ENCODE results near the gene ALAS1.

Gene ALAS1

GRCh38 chr3:52198643-52199608 lies 966 bp downstream of the ALAS1 start:
- DNase-seq (ENCODE audit: low spot score), result no peak

DNA sequence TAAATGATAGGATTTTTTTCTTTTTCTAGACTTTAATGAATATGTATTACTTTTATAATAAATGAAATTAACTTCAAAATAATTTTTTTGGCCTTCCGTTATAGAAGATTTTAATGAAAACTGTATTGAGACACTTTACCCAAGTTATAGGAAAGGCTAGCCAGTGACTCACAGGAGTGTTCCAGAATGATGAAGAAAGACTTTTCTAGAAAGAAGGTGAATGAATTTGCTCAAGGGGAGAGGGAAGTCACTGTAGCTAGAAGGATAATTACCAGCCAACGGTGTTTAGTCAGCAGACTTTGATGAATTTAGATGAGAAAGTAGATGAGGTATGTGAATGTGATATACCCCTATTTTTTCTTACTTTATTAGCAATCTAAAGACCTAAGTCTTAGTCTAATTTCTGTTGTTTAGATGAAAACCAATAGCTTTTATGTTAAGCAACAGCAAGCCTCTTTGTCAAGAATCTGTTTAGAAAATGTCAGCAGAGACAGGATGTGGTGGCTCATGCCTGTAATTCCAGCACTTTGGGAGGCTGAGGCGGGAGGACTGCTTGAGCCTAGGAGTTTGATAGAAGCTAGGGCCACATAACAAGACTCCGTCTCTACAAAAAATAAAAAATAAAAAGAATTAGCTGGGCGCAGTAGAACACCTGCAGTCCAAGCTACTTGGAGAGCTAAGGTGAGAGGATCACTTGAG lies 3.2 kb downstream of the ALAS1 start:
- no peak for DNase-seq (ENCODE audit: low spot score)

GRCh38 chr3:52202384-52203077 lies 4.6 kb downstream of the ALAS1 start:
- DNase-seq (ENCODE audit: low spot score), result no peak

GRCh38 chr3:52203701-52204100 lies 5.7 kb downstream of the ALAS1 start:
- DNase-seq (ENCODE audit: low spot score), result no peak

- DNase-seq (ENCODE audit: low spot score), result no peak
These were observed 6.5 kb downstream of the ALAS1 start for GRCh38 chr3:52204337-52205073.

GRCh38 chr3:52205727-52206372 lies 7.9 kb downstream of the ALAS1 start:
- no peak for DNase-seq (ENCODE audit: low spot score)

GRCh38 chr3:52208556-52208955 lies 10.6 kb downstream of the ALAS1 start:
- no peak for DNase-seq (ENCODE audit: low spot score)

GRCh38 chr3:52210037-52210436 lies 12.1 kb downstream of the ALAS1 start:
- no peak for DNase-seq (ENCODE audit: low spot score)

- no peak for DNase-seq (ENCODE audit: low spot score)
These were observed 12.6 kb downstream of the ALAS1 start for GRCh38 chr3:52210550-52211046.

- DNase-seq (ENCODE audit: low spot score), result no peak
These were observed 13.4 kb downstream of the ALAS1 start for GRCh38 chr3:52211268-52211891.

GRCh38 chr3:52213005-52213404 lies 15.0 kb downstream of the ALAS1 start:
- DNase-seq (ENCODE audit: low spot score), result no peak

DNA sequence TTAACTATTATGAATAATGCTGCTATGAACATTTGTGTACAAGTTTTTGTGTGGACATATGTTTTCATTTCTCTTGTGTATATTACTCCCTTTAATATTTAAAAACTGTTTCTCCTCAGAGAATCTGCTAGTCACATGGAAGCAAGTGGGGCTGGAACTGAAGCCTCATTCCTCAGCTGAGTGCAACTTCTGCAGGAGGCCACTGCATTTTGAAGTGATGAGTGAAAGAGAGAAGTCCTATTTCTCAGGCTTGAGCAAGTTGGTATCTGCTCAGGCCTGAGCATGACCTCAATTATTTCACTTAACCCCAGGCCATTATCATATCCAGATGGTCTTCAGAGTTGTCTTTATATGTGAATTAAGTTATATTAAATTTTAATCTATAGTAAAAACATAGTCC lies 15.9 kb downstream of the ALAS1 start:
- no peak for DNase-seq (ENCODE audit: low spot score)

DNA sequence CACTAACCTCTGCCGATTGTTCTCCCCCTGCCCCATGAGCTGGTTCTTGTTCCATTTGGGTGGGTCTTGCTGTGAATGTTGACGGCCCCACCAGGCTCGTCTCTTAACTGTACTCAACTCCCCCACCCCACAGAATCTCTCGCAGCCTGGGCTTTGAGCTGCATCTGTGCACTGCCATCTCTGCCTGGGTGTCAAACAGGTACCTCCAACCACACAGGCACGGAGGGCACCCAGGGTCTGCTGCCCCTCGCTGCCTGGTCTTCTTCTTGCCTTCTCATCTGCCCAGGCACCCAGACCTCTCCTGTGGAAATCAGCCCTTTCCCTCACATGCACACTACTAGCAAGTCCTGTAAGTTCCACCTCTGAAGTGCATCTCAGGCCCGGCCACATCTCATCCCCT lies 17.4 kb downstream of the ALAS1 start:
- DNase-seq (ENCODE audit: low spot score), result no peak

DNA sequence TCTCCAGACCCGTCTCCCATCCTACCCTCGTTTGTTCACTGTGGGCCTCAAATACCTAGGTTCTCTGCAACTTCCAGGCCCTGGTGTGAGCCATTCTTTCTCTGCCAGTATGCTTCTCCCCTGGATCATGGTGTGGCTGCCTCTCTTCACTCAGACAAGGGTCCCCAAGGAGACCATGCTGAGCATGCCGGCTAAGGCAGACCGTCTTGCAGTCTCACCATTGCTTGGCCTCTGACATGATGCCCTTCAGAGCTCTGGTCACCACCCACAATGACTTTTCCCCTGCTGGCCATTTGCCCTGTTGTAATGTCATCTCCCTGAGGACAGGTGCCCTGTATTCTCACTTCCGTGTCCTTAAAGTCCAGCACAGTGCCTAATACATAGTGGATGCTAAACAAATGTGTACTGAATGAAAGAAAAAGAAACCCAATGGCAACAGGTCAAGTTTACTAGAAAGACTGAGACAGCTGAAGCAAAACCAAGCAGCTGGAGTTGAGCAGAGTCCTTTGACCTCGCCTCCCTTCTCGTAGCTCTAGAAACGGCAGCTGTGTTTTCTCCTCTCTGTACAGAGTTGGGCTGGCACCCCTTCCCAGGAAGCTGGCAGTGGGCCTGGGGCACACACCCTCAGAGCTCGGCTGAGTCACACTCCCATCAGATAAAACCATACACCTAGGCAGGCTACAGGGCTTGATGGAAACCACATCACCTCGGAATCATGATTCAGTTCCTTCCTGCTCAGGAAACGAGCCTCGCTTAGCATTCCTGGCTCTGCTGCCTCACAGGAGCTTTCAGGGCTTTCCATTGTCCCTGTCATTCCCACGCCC lies 18.8 kb downstream of the ALAS1 start:
- DNase-seq (ENCODE audit: low spot score), result no peak

DNA sequence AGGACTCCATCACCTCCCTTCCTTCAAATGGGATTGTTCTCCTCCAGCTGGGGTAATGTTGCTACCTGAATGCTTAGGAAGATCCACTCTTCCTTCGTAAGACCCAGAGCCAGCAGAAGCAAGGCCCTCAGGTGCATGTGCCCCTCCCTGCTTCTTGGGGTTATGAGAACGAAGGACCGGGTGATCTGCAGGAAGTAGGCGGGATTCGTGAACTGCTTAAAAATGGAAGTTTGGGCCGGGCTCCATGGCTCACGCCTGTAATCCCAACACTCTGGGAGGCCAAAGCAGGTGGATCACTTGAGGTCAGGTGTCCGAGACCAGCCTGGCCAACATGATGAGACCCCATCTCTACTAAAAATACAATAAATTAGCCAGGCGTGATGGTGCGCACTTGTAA lies 19.4 kb downstream of the ALAS1 start:
- no peak for DNase-seq (ENCODE audit: low spot score)

DNA sequence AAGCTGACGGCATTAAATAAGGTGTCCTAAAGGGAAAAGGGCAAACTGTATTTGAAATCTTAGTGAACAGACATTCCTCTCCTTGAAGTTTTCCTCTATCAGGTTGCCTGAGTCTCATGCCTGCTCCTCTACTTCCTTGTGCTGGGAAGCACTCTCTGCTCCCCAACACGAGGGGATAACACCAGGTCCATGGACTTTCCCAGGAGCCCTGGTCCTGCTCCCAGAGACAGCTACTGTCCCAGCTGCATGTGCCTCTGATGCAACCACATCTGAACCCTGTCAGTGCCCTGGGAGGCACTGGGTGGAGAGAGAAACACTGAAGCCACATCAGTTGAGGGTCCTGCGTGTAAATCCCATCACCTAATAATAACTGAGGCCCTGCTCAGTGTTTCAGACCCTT lies 20.1 kb downstream of the ALAS1 start:
- DNase-seq (ENCODE audit: low spot score), result no peak

GRCh38 chr3:52218454-52218853 lies 20.5 kb downstream of the ALAS1 start:
- DNase-seq (ENCODE audit: low spot score), result no peak

- DNase-seq (ENCODE audit: low spot score), result no peak
These were observed 21.1 kb downstream of the ALAS1 start for GRCh38 chr3:52218937-52219650.

- peak; percentile 73 for DNase-seq (ENCODE audit: low spot score)
These were observed 22.5 kb downstream of the ALAS1 start for GRCh38 chr3:52220380-52221026.

Measured in NAMALWA (cell line).